GM03348 (cell line): ENCODE results near the gene THBS3.
"Not testable (repeated sequence)": the region's sequence is repeated elsewhere in the genome, so short reads cannot be mapped to it uniquely, and the experiment has no call there.

Source experiments
- DNase-seq: peaks from one replicate; pipeline ENCODE4 v3.0.0; 2012; ENCODE audit warnings: low spot score

THBS3 gene

DNA sequence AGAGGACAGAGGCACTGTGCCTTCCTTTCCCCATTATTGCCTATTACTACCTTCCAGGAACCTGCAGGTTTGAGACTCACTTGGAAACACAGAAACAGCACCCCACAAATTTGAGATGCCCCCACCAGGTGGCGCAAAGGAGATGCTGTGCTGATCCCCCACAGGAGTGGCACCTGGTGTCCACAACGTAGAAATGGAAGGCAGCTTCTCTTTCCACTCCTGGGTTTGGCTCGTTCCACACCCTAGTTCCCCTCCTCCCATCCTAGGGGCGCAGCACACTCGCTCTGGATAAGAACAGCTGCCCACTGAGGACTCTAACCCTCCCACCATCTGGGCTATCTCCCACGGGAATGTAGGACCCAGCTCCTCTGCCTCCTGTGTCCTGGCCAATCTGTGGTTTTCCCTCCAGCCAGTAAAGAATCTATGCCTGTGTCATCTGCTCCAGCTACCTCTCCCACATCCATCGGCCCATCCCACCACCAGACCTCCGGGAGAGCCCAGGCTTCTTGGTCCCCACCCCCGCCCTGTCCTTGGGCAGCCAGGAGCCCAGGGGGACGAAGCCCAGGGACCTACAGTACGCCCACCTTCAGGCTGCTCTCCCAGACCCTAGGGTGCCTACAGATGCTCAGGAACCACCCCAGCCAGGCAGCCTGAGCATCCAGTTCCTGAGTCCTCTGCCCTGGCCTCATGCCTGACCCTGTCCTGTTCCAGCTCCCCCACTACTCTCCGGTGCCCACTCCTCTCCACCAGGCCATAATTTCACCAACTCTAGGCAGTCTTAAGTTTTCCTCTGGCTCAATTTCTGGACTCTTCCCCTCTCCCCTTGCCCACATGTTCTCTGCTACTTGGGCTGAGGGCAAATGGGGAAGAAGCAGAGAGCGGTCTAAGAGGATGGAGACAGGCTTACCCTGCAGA, 549 bp downstream of the THBS3 start:
- DNase-seq, result peak; percentile 80

DNA sequence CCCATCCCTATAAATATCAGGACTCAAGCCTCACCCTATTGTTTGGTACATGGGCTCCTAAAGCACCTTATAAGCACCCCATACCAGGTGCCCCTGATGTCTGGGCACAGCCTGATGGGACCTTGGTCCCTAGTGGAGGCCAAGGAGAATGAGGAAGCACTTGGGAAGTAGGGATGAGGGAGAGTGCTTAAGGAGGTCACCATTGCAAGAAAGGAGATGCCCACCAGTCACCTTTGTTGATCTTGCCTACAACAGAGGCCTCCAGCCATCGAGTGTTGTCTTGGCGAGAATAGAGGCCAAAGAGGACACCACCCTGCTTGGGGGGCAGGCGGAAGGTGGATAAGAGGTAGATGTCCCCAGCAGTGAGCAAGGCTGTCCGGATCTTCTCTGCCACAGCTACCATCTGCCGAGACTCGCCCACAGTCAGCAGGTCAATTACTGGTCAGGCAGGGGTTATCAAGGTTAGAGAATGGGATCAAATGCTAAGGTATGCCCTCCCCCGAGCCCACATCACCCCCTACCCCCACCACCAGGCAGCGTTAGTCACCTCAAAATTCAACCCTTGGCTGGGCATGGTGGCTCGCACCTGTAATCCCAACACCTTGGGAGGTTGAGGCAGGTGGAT, 1.6 kb downstream of the THBS3 start:
- DNase-seq, result no peak

DNA sequence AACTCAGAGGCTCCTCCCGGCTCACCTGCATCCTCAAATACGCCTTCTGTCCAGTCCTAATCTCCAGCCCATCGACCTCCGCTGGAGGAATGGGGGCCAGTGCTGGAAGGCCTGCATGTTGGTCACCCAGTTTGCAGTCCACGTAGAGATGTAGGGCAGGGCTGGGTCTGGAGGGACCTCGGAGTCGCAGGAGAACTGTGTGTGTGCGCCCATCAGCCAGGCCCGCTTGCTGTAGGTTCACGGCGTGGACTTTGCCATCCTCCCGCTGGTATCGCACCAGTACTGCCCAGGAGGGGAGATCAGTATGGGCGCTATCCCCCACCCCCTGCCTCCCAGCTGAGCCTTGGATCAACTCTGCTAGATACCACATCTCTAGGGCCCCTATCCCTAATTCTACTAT, 2.7 kb downstream of the THBS3 start:
- no peak for DNase-seq

DNA sequence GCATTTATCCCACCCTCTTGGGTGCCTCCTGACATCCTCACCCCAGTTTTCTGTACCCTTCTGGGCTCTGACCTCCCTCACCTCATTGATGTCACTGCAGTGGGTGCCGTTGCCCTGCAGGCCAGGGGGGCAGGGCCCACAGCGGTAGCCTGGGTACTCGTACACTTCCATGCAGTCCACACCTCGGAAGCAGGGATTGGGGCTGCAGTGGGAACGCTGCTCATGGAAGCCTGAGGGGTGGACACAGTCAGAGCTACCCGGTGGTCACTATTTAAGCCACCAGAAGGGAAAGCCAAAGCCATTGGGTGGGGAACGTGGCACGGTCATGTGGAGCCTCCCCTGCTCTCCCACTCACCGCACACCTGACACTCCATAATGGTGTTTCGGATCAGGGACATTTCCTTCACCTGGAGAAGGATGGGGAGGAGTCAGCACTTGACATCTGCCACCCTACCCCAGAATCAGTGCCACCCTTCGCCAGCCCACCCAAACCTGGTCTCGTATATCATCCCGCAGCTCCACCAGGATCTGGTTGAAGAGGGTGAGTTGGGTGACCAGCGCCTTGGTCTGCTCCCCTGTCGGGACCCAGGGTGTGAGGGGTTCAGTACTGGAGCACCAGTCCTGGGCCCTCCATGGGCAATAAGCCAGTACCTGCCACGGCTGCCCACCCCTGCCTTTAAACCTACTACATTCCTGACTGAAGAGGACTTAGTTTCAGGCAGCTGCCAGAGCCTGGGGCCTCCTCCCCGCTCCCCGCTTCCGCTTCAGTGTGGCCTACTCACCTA, 4.8 kb downstream of the THBS3 start:
- DNase-seq, result no peak

DNA sequence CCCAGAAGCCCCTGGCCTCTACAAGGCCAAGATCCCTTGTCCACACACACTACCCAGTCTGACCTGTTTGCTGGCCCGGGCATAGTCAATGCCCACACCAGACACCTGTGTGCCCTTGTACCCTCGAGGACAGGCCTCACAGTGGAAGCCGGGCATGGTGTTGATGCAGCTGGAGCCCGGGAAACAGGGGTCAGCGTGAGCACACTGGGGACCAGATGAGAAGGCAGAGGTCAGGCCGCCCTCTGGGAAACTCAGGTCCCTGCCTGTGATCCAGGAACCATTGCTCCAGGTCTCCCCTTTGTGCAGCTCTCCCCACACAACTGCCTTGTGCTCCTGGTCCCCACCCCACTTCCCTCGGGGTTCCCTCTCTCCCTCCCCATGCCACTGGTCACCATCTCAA, 5.5 kb downstream of the THBS3 start:
- no peak for DNase-seq

DNA sequence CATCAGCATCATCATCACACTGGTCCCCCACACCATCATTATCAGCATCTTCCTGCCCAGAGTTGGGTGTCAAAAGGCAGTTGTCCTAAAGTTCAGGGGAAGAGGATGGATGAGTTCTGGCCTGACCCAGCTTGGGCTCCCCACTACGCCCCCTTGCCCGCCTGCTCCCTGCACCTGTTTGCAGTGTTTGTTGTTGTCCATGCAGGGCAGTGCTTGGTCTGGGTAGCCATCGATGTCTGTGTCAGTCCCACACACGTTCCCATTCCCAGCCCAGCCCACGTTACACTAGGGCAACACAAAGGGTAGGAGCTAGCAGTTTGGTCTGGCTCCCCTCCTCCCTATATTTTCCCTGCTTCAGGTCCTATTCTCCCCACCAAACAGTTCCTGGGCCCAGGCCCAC, 6.8 kb downstream of the THBS3 start:
- no peak for DNase-seq

DNA sequence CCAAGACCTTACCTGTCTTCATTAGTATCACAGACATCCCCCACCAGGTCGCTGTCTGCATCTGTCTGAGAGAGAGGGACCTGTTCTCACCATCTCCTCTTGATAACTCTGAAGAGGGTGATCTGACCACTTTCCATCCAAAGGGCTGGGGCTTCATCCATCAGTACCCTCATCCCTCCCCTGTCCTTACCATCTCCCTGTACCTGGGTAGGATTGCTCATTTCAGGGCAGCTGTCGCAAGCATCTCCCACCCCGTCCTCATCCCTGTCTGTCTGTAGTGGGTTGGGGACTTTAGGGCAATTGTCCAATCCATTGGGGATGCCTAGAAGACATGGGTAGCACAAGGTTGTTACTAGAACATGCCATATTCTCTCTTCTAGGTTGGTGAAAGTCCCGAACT, 7.9 kb downstream of the THBS3 start:
- DNase-seq, result no peak

DNA sequence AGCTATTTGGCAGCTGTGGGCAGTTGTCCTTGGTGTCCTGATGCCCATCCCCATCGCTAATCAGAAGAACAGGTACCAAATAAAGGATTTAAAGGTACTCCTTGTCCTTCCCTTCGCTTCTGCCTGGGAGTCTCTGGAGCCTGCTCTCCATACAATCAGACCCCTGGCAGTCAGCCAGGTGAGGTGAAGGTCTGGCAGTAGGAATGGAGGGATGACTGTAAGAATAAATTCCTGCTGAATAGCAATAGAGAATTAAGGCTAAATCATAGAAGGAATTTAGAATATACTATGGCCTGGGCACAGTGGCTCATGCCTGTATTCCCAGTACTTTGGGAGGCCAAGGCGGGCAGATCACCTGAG, 9.2 kb downstream of the THBS3 start:
- no peak for DNase-seq

DNA sequence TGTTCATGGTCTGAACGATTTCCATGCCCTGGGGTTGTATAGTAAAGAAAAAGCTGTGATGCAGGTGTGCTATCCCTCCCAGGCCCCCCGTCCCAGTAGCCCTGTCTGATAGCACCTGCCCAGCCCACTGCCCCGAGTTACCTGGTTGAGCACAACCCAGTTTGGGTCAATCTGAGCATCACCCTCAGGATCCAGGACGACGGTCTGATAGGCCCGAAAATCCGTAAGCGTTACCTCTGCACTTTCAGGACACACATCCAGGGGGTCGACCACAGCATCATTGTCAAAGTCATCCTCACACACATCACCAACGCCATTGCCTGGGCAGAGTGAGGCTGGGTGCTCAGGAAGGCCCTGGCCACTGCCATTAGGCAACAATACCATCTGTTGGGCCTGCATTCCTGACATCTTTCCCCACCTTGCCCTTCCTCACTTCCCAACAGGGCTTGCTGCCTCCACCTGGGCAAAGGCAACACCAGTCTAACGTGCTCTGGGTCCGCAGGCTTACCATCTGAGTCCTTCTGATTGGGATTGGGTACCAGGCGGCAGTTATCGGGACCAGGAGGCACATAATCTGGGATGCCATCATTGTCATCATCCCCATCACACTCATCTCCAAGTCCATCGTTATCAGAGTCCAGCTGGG, 9.7 kb downstream of the THBS3 start:
- no peak for DNase-seq

DNA sequence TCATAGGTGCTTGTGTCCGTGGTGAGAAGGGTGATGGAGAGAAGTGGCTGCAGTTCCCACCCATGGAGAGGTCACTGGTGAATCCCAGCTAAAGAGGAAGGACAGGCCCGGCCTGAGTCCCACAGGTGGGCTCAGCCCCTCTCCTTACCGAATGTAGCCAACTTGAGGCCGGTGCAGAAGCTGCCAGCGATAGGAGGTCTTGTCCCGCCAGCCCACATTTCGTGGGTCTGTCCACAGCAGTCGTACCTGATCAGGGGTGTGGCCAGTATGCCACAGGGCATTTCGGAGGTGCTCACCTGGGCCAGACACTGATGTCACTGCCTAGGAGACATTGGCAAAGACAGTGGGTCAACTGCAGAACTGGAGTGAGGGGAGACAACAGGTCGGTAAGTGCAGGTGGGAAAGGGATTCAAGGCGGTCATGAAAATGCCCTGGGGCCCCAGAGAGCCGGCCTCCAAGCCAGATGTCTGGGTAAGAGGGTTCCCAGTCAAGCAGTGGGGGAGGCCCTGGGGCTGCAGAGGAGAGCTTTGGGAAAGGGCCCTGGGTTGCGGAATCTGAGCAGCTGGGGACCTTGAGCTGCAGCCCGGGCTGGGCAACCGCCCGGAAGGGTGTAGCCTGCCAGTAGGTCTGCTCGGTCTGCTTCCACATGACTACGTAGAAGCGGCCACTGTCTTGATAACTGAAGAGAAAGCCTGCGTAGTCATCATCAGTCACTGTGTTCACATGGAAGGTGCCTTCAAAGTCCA, 10.6 kb downstream of the THBS3 start:
- no peak for DNase-seq

DNA sequence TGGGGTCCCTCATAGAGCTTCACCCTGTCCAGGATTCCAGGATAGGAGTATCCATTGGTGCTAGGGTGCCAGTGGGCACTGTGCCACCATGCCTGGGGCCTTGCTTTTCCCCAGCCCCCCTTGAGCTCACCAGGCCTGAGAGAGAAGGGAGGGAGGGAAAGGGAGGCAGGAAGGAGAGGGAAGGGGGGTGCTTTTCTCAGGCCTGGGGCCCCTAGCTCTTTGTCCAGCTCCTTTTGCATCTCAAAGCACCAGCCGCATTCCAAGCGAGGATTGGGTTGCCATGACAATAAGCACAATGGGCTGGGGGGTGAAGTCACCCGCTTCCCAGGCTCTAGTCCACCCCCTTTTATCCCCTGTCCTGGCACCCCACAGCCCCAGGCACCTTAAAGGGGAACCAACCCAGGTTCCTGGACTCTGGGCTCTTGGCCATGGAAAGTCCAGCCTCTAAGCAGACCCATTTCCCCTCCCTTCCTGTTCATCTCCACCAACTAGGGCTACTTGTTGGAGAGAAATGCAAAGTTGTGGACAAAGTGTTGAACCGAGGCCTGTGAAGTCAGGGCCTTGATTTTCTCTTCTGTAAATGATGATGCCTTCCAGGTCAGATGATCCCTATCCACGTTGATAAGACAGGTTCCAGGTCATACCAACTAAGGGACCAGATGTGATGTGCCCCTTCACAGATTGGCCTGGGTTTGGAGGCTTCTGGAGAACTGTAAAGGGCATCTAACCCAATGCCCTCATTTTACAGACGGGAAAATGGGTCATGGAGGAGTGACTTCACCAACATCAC, 11.4 kb downstream of the THBS3 start:
- DNase-seq, result no peak

DNA sequence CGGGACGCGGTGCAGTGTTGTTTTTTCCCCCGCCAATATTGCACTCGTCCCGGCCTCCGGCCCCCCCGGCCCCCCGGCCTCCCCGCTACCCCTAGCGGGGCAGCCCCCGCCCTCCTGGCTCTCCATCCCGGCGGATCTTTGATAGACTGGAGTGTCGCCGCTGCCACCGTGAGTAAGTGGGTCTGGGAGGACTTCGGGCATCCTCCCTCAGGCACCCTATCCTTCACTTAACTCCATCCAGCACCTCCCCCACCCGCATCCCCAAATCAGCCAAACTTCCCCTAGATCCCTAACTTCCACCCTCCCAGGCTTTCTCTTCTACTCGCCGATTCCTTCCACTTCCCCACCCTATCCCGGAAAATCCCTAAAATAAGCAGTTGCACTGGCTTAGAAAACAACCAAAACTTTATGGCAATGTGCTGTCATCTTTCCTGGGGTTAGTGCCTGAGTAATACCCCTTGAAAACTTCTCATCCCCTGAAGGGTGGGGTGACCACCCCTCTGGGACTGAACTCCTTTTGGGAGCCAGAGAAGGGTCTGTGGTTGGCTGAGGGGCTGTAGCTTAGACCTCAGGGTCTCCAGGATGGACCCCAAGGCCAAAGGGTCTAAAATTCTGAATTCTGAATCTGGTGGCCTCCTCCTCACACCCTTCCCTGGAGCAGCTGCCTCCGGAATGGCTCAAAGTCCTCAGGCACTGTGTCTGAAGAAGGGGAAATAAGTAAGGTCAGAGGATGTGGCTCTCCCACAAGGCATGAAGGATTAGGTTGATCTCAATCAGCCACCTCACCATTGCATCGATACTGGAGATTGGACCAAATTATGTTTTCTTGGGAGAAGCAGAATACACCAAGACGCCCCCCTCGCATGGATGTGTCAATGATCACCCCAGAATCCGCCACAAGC, 12.2 kb downstream of the THBS3 start:
- DNase-seq, result peak; percentile 42

DNA sequence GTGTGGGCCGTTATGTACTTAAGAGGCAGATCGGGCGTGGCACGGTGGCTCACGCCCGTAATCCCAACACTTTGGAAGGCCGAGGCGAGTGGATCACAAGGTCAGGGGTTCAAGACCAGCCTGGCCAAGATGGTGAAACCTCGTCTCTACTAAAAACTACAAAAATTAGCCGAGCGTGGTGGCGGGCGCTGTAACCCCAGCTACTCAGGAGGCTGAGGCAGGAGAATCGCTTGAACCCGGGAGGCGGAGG, 13.8 kb downstream of the THBS3 start:
- not testable (repeated sequence) for DNase-seq

DNA sequence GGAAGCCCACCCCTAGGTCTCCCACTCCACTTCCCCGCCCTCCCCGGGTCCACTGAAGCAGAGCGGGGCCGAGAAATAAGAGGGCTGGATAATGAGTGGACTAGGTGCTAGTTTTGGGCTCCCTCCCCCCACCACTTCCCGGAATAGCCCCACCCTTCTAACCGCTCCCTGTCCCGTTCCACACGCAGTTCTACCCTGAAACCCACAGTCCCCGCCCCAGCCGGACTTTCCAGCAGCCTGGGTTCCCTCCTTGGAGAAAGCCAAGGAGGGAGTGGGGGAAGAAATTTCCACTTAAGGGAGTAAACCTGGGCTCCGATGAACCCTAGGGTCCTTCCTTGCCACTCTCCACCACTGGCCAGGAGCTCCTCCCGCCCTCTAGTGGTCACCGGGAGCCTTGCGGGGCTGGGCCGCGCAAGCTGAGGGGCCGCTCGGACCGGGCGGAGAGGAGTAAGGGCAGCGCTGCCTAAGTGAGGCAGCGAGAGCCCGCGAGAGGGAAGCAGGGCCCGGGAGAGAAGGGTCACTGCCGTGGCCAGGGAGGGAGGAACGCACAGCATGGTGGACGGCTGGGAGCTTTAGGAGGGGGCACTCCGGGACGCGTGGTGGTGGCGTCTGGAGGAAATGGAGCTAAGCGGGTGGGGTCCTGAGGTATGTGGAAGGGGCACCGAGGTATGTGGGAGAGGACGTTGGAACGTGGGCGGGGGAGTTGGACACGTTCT, 14.3 kb downstream of the THBS3 start:
- DNase-seq, result peak; percentile 93

DNA sequence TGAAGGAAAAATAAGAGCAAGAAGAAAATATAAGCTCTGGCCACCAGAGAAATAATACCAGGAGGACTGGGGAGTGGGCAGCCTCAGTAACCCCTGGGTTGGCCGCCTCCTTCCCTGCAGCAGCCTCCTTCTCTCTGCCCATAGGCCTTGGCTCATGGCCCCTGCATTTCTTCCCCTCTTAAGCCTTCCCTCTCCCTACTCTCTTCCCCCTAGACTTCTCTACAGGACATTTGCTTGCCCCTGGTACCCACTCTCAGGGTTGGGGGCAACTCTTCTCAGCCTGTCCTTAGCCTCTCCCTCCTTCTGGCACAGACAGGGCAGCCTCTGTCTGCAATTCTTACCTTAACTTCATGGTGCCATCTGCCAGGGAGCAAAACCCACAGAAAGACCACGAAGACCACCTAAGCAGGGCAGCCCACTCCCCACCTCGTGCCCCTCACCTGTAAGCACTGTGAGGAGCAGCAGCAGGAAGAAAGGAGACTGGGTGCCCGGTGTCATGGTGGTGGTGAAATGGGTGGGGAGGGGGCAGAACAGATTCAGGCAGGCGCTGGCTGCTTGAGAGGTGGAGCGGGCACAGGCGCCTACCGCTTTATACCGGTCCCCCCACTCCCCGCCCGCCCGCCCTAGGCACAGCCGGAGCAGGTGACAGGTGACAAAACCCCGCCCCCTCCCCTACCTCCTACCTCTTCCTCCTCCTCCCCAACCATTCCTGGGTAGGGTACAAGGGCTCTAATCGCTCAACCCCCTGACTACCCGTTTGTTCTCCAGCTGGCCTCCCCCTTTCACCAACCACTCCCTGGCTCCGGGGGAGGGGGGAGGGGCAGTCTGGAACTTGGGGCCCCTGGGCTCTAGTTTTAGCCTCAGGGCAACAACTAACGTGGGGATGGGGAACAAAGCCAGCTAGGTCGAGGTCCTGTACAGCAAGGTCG, 15.1 kb downstream of the THBS3 start:
- no peak for DNase-seq

DNA sequence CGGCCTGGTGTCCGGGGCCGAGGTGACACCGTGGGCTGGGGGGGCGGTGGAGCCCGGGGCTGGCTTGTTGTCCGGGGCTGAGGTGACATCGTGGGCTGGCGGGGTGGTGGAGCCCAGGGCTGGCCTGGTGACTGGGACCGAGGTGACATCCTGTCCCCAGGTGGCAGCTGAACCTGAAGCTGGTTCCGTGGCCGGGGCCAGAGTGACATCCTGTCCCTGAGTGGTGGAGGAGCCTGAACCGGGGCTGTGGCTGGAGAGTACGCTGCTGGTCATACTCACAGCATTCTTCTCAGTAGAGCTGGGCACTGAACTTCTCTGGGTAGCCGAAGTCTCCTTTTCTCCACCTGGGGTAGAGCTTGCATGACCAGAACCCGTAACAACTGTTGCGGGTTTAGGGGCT, 15.8 kb downstream of the THBS3 start:
- no peak for DNase-seq

DNA sequence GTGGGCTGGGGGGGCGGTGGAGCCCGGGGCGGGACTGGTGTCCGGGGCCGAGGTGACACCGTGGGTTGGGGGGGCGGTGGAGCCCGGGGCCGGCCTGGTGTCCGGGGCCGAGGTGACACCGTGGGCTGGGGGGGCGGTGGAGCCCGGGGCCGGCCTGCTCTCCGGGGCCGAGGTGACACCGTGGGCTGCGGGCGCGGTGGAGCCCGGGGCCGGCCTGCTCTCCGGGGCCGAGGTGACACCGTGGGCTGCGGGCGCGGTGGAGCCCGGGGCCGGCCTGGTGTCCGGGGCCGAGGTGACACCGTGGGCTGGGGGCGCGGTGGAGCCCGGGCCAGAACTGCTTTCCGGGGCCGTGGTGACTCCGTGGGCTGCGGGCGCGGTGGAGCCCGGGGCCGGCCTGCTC, 17.8 kb downstream of the THBS3 start:
- not testable (repeated sequence) for DNase-seq

DNA sequence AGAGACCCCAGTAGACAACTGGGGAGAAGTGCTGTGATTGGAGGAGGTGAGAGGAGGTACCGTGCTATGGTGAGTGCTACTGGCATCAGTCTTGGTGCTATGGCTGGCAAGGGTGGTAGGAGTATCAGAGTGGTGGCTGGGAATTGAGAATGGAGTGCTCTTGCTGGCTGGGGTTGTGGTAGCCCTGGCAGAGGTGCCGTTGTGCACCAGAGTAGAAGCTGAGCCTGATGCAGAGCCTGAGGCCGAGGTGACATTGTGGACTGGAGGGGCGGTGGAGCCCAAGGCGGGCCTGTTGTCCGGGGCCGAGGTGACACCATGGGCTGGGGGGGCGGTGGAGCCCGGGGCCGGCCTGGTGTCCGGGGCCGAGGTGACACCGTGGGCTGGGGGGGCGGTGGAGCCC, 19.4 kb downstream of the THBS3 start:
- no peak for DNase-seq
